ENCODE data around the gene ACTA1. TPM values are rescaled to one million over a fixed set of nuclear protein-coding genes. Genes with fewer than 3 reads are reported as not detected.

Gene ACTA1
- total RNA-seq, 1 donor: not detected

GRCh38 chr1:229471175-229471574, 37.3 kb upstream of the ACTA1 start:
- no peak for DNase-seq (ENCODE audit: low read depth)
- no peak for TF ChIP-seq CTCF (IDR thresholded peaks at IDR 0.05; ENCODE audit: insufficient read depth, low read length)

GRCh38 chr1:229470406-229471043, 36.6 kb upstream of the ACTA1 start:
- TF ChIP-seq CTCF (IDR thresholded peaks at IDR 0.05; ENCODE audit: insufficient read depth, low read length): no peak
- H3K4me3 ChIP-seq (ENCODE audit: low read depth, low read length): no peak overlapping the region
- no peak for DNase-seq (ENCODE audit: low read depth)

More at GRCh38 chr1:229471175-229471574, 37.3 kb upstream of the ACTA1 start:
- H3K4me3 ChIP-seq (ENCODE audit: low read depth, low read length): no peak overlapping the region

GRCh38 chr1:229466887-229467286, 33.0 kb upstream of the ACTA1 start:
- TF ChIP-seq CTCF (IDR thresholded peaks at IDR 0.05; ENCODE audit: insufficient read depth, low read length): no peak
- no peak for DNase-seq (ENCODE audit: low read depth)
- no peak overlapping the region for H3K4me3 ChIP-seq (ENCODE audit: low read depth, low read length)

GRCh38 chr1:229464672-229465071, 30.8 kb upstream of the ACTA1 start:
- DNase-seq (ENCODE audit: low read depth): no peak
- no peak overlapping the region for H3K4me3 ChIP-seq (ENCODE audit: low read depth, low read length)
- no peak for TF ChIP-seq CTCF (IDR thresholded peaks at IDR 0.05; ENCODE audit: insufficient read depth, low read length)

- no peak overlapping the region for H3K4me3 ChIP-seq (ENCODE audit: low read depth, low read length)
- no peak for DNase-seq (ENCODE audit: low read depth)
- no peak for TF ChIP-seq CTCF (IDR thresholded peaks at IDR 0.05; ENCODE audit: insufficient read depth, low read length)
Measured at GRCh38 chr1:229461032-229461668, 27.3 kb upstream of the ACTA1 start.

GRCh38 chr1:229459815-229460214, 25.9 kb upstream of the ACTA1 start:
- DNase-seq (ENCODE audit: low read depth): no peak
- TF ChIP-seq CTCF (IDR thresholded peaks at IDR 0.05; ENCODE audit: insufficient read depth, low read length): no peak

More at GRCh38 chr1:229459815-229460214, 25.9 kb upstream of the ACTA1 start:
- no peak overlapping the region for H3K4me3 ChIP-seq (ENCODE audit: low read depth, low read length)

Data from fibroblast of the aortic adventitia (primary cell).